Measurements from ENCODE around the gene RNF13. TPM values are rescaled to one million over a fixed set of nuclear protein-coding genes. Genes with fewer than 3 reads are reported as not detected.

Gene RNF13
- total RNA-seq, 1 experiment from 2014 or later: 28.9 TPM

GRCh38 chr3:149768704-149769103 lies 44.3 kb upstream of the RNF13 start:
- no peaks in the 10 kb centered on the region for H3K36me3 Mint-ChIP-seq
- H3K27ac Mint-ChIP-seq: no peak overlapping the region
- H3K4me3 Mint-ChIP-seq: no peak overlapping the region
- CTCF ChIA-PET: interaction anchor here (3.9 kb wide), 1 partner anchor 39 kb away, joined by 80 read pairs; no protein-coding TSS in a partner anchor
- no peak for ATAC-seq
- peaks cover 12% of the 10 kb centered on the region for H3K4me1 Mint-ChIP-seq
- H3K9me3 Mint-ChIP-seq: no peaks in the 10 kb centered on the region
- TF ChIP-seq JUN (CRISPR knock-in tag; IDR thresholded peaks at IDR 0.05) (no peak), NFE2L1 (CRISPR knock-in tag; IDR thresholded peaks at IDR 0.05) (no peak), ZSCAN18 (CRISPR knock-in tag; IDR thresholded peaks at IDR 0.05) (no peak), ZNF138 (CRISPR knock-in tag; conservative IDR thresholded peaks at IDR 0.05) (no peak), CDX4 (CRISPR knock-in tag; IDR thresholded peaks at IDR 0.05; ENCODE audit: borderline replicate concordance) (no peak), E2F1 (CRISPR knock-in tag; IDR thresholded peaks at IDR 0.05) (no peak), KAT7 (CRISPR knock-in tag; IDR thresholded peaks at IDR 0.05; ENCODE audit: borderline replicate concordance) (no peak), ESRRA (CRISPR knock-in tag; IDR thresholded peaks at IDR 0.05; ENCODE audit: borderline replicate concordance) (no peak), ATF2 (CRISPR knock-in tag; IDR thresholded peaks at IDR 0.05; ENCODE audit: borderline replicate concordance, low read depth) (no peak), ERG (CRISPR knock-in tag; IDR thresholded peaks at IDR 0.05) (no peak), CTCF (IDR thresholded peaks at IDR 0.05) (no peak), E2F4 (CRISPR knock-in tag; IDR thresholded peaks at IDR 0.05; ENCODE audit: borderline replicate concordance, low read depth) (no peak), NR2C2 (CRISPR knock-in tag; IDR thresholded peaks at IDR 0.05) (no peak), CREM (CRISPR knock-in tag; IDR thresholded peaks at IDR 0.05) (no peak), ATF3 (CRISPR knock-in tag; conservative IDR thresholded peaks at IDR 0.05) (no peak), ZNF512 (CRISPR knock-in tag; IDR thresholded peaks at IDR 0.05; ENCODE audit: borderline replicate concordance) (no peak), ZNF317 (CRISPR knock-in tag; IDR thresholded peaks at IDR 0.05; ENCODE audit: borderline replicate concordance, low read depth) (no peak)
- POLR2A ChIA-PET: no interaction called here
- no peak for DNase-seq (ENCODE audit: low spot score)
- no peaks in the 10 kb centered on the region; the same call in 1 of the 2 replicates for H3K27me3 Mint-ChIP-seq (ENCODE audit: low read depth)

All from WTC11 (cell line).